IgD-negative memory B cell (primary cell): Measurements from ENCODE around the gene SPNS2. TPM values are rescaled to one million over a fixed set of nuclear protein-coding genes. Genes with fewer than 3 reads are reported as not detected.

Source experiments
- H3K27ac Mint-ChIP-seq, 3 donors: one replicate each; pipeline ENCODE4 v1.8.0; 2020 to 2022; ENCODE audit warnings: mild to moderate bottlenecking in 3 of 3, mixed read lengths in 3 of 3, moderate library complexity in 1 of 3
- H3K27me3 Mint-ChIP-seq: one replicate; pipeline ENCODE4 v1.8.0; 2021; ENCODE audit warnings: mixed read lengths
- H3K36me3 Mint-ChIP-seq: one replicate; pipeline ENCODE4 v1.8.0; 2020; ENCODE audit warnings: mild to moderate bottlenecking, mixed read lengths
- H3K4me1 Mint-ChIP-seq, 3 donors: one replicate each; pipeline ENCODE4 v1.8.0; 2020 to 2022; ENCODE audit warnings: mixed read lengths in 3 of 3, mild to moderate bottlenecking in 1 of 3
- H3K4me3 Mint-ChIP-seq, 4 donors: one replicate each; pipeline ENCODE4 v1.8.0; 2020 to 2022; ENCODE audit warnings: mild to moderate bottlenecking in 4 of 4, mixed read lengths in 4 of 4, moderate library complexity in 3 of 4
- H3K9me3 Mint-ChIP-seq, 3 donors: one replicate each; pipeline ENCODE4 v1.8.0; 2020 to 2021; ENCODE audit warnings: mixed read lengths in 3 of 3, mild to moderate bottlenecking in 1 of 3
- polyA plus RNA-seq: library from polyadenylated mRNA; unstranded; fragments of 300-500 nt; fragmentation: Illumina TruSeq; gene quantifications from one replicate; pipeline ENCODE4 v1.2.3, GENCODE V29; 2021

Gene SPNS2
- polyA plus RNA-seq, 1 donor from 2014 or later: not detected

DNA sequence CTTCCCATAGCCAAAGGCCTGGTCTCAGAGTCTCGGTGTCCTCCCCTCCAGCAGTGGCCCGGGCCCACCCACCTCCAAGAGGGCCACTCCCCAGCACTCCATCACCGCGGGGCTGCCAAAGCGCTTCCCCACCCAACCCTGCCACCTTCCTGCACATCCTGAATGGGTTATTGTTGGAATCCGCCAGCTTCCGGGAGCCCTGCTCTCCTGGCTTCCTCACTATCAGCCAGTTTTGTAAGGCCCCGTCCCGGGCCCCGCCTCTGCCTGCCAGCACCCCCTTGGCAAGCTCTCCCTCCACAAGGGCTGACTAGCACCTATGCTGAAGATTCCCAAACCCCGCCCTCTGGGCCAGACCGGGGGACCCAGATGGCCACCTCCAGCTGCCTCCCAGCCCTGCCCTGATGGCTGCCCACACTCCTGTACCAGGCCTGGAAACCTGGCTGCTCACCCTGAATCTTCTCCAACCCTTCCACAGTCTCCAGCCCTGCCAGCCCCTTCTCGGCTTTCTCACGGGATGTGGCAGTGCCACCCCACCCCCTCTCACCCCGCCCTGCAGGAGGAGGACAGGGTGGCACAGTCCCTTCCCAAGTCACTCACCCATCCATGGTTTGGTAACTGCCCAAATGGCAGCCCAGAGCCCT lies 42.1 kb downstream of the SPNS2 start:
- H3K4me3 Mint-ChIP-seq: no peak overlapping the region
- H3K4me1 Mint-ChIP-seq: peaks cover 0 to 7% (median 0%) of the 10 kb centered on the region in 3 donors
- H3K27ac Mint-ChIP-seq: no peak overlapping the region
- no peaks in the 10 kb centered on the region for H3K9me3 Mint-ChIP-seq
- H3K27me3 Mint-ChIP-seq: no peaks in the 10 kb centered on the region
- H3K36me3 Mint-ChIP-seq: no peaks in the 10 kb centered on the region

DNA sequence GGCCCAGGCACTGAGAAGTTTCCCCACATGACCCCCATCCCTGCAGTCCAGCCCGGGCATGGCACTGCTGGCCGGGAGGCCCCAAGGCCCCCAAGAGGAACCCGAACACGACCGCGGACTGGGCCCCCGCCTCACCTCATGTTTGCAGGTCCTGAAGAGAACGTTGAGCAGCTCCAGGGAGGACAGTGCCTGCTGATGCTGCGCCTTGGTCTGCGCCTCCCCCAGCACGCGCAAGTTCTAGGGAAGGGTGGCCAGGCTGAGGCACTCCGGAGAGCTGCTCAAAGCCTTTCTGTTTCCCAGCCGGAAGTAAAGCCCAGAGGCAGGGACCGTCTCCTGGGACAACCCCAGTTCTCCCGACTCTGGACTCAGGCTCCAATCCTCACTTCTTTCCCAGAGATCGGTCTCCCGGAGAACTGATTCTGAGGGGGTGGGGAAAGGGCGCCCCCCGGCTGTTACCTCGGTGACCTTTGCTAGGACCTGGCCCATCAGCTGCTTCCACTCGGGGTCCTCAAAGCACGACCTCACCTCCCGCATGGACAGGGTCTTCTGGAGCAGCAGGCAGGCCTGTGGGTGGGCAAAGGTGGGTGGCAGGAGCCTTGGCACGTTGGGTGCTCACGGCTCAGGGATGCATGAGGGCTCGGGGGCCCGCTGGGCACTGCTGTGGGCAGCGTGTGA lies 42.8 kb downstream of the SPNS2 start:
- peak overlapping the region in 1 of 4 donors; percentile 28 for H3K4me3 Mint-ChIP-seq
- no peaks in the 10 kb centered on the region for H3K9me3 Mint-ChIP-seq
- no peak overlapping the region for H3K27ac Mint-ChIP-seq
- H3K27me3 Mint-ChIP-seq: no peaks in the 10 kb centered on the region
- peaks cover 0 to 7% (median 0%) of the 10 kb centered on the region in 3 donors for H3K4me1 Mint-ChIP-seq
- no peaks in the 10 kb centered on the region for H3K36me3 Mint-ChIP-seq

DNA sequence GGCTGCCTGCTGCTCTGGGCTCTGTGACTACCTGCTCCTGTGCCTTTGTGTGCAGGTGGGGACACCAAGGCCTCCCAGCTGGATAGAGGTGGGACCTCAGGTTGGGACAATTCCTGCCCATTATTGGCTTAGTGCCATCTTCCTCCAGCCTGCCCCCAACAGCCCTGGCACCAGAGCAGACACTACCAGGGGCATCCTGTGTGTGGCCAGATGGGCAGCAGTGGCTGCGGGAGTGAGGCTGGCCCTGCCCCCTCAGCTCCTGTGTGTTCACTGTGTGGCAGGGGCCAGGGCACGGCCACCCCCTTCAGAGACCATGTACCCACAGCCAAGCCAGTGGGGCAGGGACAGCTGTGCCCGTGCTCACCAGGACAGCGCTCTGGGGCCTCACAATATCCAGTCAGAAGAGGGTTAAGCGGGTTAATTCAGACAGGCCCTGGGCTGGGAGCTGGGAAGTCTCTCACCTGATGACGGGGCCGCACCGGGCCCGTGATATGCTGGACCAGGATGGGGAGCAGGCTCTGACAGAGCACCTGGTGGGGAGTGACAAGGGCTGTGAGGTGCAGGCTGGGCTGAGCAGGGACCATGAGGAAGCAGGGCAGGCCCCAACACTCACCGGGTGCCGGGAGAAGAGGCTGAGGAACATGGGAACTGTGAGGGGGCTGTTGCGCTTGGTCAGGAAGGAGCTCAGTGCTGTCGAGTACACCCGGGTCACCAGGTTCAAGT lies 43.5 kb downstream of the SPNS2 start:
- peak overlapping the region in 1 of 3 donors; percentile 53 for H3K27ac Mint-ChIP-seq
- H3K9me3 Mint-ChIP-seq: no peaks in the 10 kb centered on the region
- no peaks in the 10 kb centered on the region for H3K36me3 Mint-ChIP-seq
- no peaks in the 10 kb centered on the region for H3K27me3 Mint-ChIP-seq
- H3K4me1 Mint-ChIP-seq: peaks cover 0 to 2% (median 0%) of the 10 kb centered on the region in 3 donors
- no peak overlapping the region for H3K4me3 Mint-ChIP-seq

DNA sequence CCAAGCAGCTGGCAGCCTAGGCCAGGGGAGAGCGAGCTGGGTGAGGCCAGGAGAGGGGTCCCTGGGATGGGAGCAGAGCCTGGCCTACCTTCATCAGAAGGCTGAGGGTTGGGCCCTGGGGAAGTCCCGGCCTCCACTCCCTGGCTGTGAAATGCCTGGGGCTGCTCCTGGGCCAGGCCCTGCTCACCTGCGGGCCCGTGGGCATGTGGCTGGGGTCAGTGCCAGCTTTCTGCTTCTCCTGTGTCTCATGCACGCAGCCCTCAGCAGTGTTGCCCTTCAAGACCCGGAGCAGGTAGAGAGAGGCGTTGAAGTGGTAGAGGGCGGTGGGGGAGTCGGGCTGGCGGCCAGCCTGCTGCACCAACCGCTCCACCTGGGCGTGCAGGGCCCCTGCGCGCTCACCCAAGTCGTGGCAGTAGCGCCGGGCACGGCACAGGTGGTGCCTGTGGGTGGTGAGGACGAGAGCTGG lies 44.1 kb downstream of the SPNS2 start:
- H3K9me3 Mint-ChIP-seq: no peaks in the 10 kb centered on the region
- peaks cover 0 to 2% (median 0%) of the 10 kb centered on the region in 3 donors for H3K4me1 Mint-ChIP-seq
- no peaks in the 10 kb centered on the region for H3K27me3 Mint-ChIP-seq
- H3K4me3 Mint-ChIP-seq: no peak overlapping the region
- peak overlapping the region in 1 of 3 donors; percentile 53 for H3K27ac Mint-ChIP-seq
- H3K36me3 Mint-ChIP-seq: no peaks in the 10 kb centered on the region

DNA sequence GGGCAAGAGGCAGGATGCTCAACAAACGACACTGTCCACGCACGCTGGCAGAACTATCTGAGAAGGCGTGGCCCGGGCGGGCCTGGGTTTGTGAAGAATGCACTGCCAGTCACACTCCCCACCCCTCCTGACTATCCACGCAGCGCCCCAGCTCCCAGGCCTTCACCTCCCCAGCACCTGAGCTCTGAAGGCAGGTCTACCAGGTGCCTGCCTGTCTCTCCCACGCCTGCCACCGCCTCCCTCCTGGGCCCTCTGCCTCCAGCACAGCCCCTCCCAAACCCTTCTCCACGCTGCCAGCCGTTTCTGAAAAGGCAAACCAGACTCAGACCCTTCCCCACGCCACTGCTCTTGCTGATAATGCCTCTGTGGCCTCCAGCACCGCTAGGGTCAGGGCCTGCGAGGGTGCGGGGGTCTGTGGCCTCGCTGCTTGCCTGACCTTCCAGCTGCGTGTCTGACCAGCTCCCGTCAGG lies 44.9 kb downstream of the SPNS2 start:
- Mint-ChIP-seq H3K4me1 (peaks cover 0 to 2% (median 0%) of the 10 kb centered on the region in 3 donors), H3K27me3 (no peaks in the 10 kb centered on the region), H3K9me3 (no peaks in the 10 kb centered on the region), H3K36me3 (no peaks in the 10 kb centered on the region), H3K27ac (peak overlapping the region in 1 of 3 donors; percentile 5), H3K4me3 (no peak overlapping the region)

DNA sequence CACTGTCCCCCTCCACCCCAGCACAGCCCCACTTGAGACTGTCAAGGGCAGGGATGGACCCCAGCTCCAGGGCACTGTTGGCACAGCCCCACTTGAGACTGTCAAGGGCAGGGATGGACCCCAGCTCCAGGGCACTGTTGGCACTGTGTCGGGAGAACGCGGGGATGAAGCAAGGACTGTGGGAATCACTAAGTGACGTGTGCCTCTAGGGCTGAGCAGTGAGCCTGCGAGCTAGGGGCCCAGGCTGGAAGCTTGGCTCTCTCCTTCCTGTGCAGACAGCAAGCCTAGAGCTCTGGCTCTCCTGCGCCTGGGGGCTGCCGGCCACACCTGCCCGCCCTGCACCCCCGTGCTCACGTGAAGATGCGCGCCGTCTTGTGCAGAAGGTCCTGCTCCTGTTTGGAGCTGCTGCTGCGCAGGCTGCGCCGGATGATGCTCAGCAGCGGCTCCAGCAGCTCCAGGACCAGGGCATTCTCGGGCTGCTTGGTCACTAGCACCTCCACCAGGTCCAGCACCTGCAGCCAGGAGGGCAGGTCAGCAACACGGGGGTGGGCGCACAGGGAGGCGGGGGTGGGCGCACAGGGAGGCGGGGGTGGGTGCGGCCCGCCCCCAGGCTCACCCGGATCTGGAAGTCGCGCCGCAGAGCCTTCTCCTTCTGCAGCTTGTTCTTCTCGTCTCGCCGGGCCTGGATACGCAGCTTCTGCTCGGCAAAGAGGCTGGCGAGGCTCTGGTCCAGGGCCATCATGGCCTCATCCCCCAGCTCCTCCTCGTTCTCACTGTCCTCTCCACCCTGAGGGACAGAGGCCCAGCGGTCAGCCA lies 45.7 kb downstream of the SPNS2 start:
- Mint-ChIP-seq H3K4me3 (no peak overlapping the region), H3K9me3 (no peaks in the 10 kb centered on the region), H3K27me3 (no peaks in the 10 kb centered on the region), H3K36me3 (no peaks in the 10 kb centered on the region), H3K27ac (no peak overlapping the region), H3K4me1 (peaks cover 0 to 2% (median 0%) of the 10 kb centered on the region in 3 donors)

DNA sequence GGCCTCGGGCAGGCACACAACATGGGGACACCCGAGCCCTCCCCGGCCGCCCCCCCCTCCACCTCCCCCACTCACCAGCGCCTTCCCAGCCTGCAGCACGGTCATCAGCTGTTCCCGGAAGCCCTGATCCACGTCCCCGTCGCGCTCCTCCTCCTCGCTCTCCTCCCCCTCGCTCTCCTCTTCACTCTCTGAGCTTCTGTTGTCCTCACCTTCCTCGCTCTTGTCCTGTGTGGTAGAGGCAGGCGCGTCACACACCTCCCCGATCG lies 46.2 kb downstream of the SPNS2 start:
- Mint-ChIP-seq H3K27ac (no peak overlapping the region), H3K4me1 (no peaks in the 10 kb centered on the region), H3K27me3 (no peaks in the 10 kb centered on the region), H3K9me3 (no peaks in the 10 kb centered on the region), H3K4me3 (no peak overlapping the region), H3K36me3 (no peaks in the 10 kb centered on the region)

DNA sequence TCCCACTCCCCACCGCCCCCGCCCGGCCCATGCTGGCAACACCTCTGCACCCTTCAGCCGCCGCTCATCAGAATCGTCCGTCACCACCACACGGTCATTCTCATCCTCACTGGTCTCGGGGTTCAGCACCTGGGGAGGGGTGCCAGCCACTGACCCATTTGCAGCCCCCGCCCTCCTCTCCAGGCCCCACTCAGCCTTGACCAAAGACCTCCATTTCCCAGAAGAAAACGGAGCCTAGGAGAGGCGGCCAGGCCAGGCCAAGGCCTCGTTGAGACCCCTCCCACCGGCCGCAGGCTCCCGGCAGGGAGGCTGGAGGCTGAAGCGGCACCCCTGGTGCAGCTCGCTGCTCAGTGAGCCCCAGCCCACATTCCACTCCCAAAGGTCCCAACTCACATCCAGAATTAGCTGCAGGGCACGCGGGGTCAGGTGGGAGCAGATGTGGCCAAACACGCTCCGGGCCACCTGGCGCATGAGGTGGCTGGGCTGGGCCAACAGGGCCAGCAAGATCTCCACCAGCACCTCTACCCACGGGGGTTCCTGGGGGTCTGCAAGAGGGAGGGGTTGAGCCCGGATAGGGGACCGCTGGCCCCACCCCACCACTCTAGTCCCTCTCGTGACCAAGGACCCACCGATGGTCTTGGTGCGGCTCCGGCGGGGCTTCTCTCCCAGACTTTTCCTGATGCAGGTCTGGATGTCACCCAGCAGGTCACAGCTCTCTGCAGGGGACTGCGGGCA lies 46.7 kb downstream of the SPNS2 start:
- H3K4me3 Mint-ChIP-seq: no peak overlapping the region
- no peaks in the 10 kb centered on the region for H3K27me3 Mint-ChIP-seq
- H3K27ac Mint-ChIP-seq: no peak overlapping the region
- H3K36me3 Mint-ChIP-seq: no peaks in the 10 kb centered on the region
- H3K9me3 Mint-ChIP-seq: no peaks in the 10 kb centered on the region
- H3K4me1 Mint-ChIP-seq: no peaks in the 10 kb centered on the region

DNA sequence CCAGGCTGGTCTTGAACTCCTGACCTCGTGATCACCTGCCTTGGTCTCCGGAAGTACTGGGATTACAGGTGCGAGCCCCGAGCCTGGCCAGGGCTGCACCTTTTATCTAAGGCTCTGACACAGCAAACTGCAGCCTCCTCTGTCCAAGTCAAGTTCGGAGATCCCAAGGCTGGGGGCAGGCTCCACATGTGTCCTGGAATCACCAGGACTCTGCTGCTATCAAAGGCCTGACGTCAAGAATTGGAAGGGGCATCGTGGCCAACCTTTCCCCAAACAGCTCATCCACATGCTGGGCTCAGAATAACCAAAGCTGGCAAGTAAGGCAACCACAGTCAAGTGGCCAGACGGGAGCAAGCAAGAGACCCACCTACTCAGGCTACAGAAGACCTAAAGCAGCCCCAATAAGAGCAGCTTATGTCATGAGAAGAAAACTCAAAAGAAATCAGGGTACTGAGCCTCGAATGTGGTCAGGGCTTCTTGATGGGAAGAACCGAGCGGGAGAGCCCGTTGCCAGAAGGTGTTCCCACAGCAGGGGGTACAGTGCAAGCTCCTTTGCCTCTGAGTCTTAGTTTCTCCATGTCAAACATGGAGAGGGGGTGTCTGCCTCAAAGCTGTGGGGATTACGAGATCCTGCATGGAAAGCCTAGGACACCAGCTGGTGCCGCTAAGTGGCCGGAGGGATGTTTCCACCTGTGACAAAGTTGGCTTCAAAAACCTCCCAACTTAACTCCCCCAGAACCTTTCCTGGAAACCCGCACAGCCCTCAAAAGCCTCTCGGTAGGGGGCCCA lies 48.6 kb downstream of the SPNS2 start:
- Mint-ChIP-seq H3K4me1 (peaks cover 0 to 3% (median 2%) of the 10 kb centered on the region in 3 donors), H3K27me3 (no peaks in the 10 kb centered on the region), H3K27ac (peak overlapping the region in 1 of 3 donors; percentile 19), H3K36me3 (no peaks in the 10 kb centered on the region), H3K4me3 (no peak overlapping the region), H3K9me3 (no peaks in the 10 kb centered on the region)

DNA sequence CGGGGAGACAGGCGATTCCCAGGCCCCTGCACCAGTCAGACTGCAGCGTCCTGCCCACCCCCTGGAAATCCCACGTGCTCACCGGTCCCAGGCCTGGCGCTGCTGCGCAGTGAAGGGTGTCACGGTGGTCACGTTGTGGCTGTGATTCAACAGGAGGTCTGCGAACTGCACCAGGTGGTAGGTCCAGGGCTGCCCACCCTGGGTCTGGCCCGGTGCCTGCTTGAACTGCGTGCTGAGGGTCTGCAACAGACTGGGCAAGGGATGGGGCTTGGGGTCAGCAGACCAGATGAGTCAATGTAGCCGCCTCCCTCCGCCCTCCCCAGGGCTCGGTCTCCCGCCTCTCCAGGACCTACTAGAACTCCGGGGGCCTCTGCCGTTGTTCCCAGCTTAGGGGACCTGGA lies 49.4 kb downstream of the SPNS2 start:
- Mint-ChIP-seq H3K27me3 (no peaks in the 10 kb centered on the region), H3K9me3 (no peaks in the 10 kb centered on the region)

DNA sequence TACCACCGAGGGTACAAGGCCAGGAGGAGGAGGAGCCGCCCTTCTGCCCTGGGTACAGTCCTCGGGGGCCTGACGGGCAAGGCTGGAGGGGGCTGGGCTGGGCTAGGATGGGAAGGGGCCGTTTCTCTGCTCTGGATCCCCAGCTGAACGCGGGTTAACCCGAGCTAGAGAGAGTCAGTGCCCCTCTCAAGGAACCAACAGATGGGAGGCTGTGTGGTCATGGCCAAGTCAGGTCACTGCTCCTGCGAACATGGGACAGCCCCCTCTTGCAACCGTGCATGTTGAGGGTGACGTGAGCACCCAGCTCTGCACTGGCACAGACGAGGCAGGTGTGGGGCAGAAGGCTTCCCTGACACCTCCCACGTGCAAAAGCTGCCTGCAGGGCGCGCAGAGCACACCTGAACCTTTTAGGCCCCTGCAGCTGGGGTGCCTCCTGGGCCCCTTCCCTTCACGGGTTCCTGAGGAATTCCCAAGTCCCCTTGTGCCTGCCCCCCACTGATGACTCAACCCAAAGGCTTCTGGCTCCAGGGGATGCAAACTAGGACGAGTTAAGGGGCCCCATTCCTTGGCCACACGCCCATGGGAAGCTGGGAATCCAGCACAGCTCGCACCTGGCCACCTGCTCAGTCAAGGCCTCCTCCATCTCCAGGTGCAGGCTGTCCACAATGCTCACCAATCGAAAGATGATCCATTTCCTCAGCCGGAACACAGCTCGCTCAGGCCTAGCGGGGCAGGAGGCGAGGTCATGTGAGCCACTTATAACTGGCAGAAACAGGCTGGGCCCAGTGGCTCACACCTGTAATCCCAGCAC lies 50.2 kb downstream of the SPNS2 start:
- H3K27ac Mint-ChIP-seq: no peak overlapping the region
- no peak overlapping the region for H3K4me3 Mint-ChIP-seq

More for the DNA sequence above, 49.4 kb downstream of the SPNS2 start:
- no peaks in the 10 kb centered on the region for H3K36me3 Mint-ChIP-seq
- no peak overlapping the region for H3K4me3 Mint-ChIP-seq
- H3K27ac Mint-ChIP-seq: no peak overlapping the region
- peaks cover 0 to 3% (median 2%) of the 10 kb centered on the region in 3 donors for H3K4me1 Mint-ChIP-seq

DNA sequence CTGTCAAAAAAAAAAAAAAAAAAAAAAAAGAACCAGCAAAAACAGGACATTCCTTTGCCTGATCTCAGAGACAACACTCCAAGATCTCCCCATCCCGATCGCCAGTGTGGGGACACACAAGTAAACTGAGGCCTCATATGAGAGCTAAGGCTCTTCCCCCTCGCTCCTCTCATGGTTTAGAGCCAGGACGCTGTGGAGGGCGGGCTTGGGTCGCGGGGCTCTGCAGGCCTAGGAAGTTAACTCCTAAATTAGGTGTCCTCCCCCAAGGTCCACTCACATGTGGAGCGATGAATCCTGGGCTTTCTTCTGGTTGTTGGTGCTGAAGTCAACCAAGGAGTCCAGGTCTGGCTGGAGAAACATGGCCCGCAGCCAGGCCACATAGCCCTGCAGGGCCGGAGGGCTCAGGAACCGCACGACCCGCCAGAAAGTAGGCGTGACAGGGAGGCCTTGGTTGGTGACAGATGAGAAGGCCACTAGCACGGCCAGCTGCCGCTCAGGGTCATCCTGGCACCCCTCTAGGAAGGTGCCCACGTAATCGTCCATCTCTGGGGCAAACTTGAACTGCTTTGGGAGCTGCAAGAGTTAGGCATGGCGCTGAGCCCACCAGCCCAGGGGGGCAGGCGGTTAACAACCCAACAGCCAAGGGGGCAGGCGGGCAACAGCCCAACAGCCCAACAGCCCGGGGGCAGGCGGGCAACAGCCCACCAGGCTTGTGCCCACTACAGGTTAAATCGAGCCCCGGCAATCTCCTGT lies 51.3 kb downstream of the SPNS2 start:
- Mint-ChIP-seq H3K36me3 (no peaks in the 10 kb centered on the region), H3K27ac (no peak overlapping the region)

More for the DNA sequence above, 50.2 kb downstream of the SPNS2 start:
- Mint-ChIP-seq H3K27me3 (no peaks in the 10 kb centered on the region), H3K36me3 (no peaks in the 10 kb centered on the region), H3K4me1 (peaks cover 0 to 4% (median 2%) of the 10 kb centered on the region in 3 donors), H3K9me3 (no peaks in the 10 kb centered on the region)

More for the DNA sequence above, 51.3 kb downstream of the SPNS2 start:
- Mint-ChIP-seq H3K9me3 (no peaks in the 10 kb centered on the region), H3K4me1 (peaks cover 6 to 12% (median 7%) of the 10 kb centered on the region in 3 donors), H3K4me3 (no peak overlapping the region), H3K27me3 (no peaks in the 10 kb centered on the region)
